ENCODE measurements around the gene CLPX.

DNA sequence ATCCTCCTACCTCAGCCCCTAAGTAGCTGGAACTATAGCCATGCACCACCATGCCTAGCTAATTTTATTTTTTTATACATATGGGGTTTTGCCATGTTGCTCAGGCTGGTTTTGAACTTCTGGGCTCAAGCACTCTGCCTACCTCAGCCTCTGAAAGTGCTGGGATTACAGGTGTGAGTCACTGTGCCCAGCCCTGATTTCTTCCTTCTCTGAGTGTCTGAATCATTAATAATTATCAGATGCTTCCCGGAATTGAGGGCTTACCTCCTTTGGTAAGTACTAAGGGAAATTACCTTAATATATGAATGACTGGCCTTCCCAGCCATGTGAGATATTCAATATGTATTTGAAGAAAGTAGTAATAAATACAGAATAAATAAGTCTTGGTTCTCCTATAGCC, 7.2 kb downstream of the CLPX start:
- TF ChIP-seq, protein P1, sequence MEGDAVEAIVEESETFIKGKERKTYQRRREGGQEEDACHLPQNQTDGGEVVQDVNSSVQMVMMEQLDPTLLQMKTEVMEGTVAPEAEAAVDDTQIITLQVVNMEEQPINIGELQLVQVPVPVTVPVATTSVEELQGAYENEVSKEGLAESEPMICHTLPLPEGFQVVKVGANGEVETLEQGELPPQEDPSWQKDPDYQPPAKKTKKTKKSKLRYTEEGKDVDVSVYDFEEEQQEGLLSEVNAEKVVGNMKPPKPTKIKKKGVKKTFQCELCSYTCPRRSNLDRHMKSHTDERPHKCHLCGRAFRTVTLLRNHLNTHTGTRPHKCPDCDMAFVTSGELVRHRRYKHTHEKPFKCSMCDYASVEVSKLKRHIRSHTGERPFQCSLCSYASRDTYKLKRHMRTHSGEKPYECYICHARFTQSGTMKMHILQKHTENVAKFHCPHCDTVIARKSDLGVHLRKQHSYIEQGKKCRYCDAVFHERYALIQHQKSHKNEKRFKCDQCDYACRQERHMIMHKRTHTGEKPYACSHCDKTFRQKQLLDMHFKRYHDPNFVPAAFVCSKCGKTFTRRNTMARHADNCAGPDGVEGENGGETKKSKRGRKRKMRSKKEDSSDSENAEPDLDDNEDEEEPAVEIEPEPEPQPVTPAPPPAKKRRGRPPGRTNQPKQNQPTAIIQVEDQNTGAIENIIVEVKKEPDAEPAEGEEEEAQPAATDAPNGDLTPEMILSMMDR (IDR thresholded peaks at IDR 0.05), result no peak
- no peak for TF ChIP-seq POLR2A (IDR thresholded peaks at IDR 0.05)
